ENCODE data around the gene PPP4R2. TPM values are rescaled to one million over a fixed set of nuclear protein-coding genes. Genes with fewer than 3 reads are reported as not detected.

PPP4R2 gene
- total and polyA plus RNA-seq, 2 of the 4 experiments (the other 2 are of a cell fraction), result 13.5 to 31.4 TPM

Small RNA genes within 50 kb of the gene (microRNA-seq; reads per million reads assigned to microRNA genes)
- gene RNU2-64P (ENCODE audit: insufficient read depth, insufficient read length) (not detected), gene RNU6-557P (ENCODE audit: insufficient read depth, insufficient read length) (not detected), gene RNU7-19P (ENCODE audit: insufficient read depth, insufficient read length) (not detected)

Small RNA genes within 50 kb of the gene (small RNA-seq; reads per million reads assigned to genes)
- gene RNU2-64P (0 to 11.4 (median 0.76) reads per million in 5 experiments), gene RNU6-557P (0 reads per million in 5 experiments), gene RNU7-19P (0 to 38.0 (median 0.31) reads per million in 5 experiments)

Other genes with a start within 250 kb of the PPP4R2 start
- gene SHQ1, start 148.4 kb upstream of the PPP4R2 start, total RNA-seq (2012; rRNA removed), result 19.4 and 28.6 TPM in 2 replicates
- gene SHQ1, start 148.4 kb upstream of the PPP4R2 start, polyA plus RNA-seq (2012; rRNA removed), result 8.1 and 10.4 TPM in 2 replicates
- gene GXYLT2, start 108.8 kb upstream of the PPP4R2 start, total RNA-seq (2012; rRNA removed), result 11.1 and 11.4 TPM in 2 replicates
- gene GXYLT2, start 108.8 kb upstream of the PPP4R2 start, polyA plus RNA-seq (2012; rRNA removed), result 4.8 and 5.7 TPM in 2 replicates
- 6.4 and 7.7 TPM in 2 replicates for gene EBLN2, start 64.8 kb downstream of the PPP4R2 start, total RNA-seq (2012; rRNA removed)
- gene EBLN2, start 64.8 kb downstream of the PPP4R2 start, polyA plus RNA-seq (2012; rRNA removed), result 2.5 and 2.8 TPM in 2 replicates